Stimulated activated naive B cell treated with anti-CD40 and anti-IgM and Interleukin-4, amounts not matched to agents 10 μg/mL and 1 μg/mL and 100 μg/mL, for 72 hours (primary cell): ENCODE results near the gene VWA3B.
A peak's percentile ranks its signal among the peaks of the same experiment; 100 is the strongest.

Experiments
- ATAC-seq, 2 donors: fragments of 150-1000 bp; cut with Tn5 transposase; replicated peaks; 2 replicates each; pipeline ENCODE4 v1.10.0; 2021; ENCODE audit warnings: moderate library complexity in 1 of 2
- DNase-seq: peaks from one replicate; pipeline ENCODE4 v3.0.0; 2021
- H3K27ac Mint-ChIP-seq: one replicate; pipeline ENCODE4 v1.8.0; 2022; ENCODE audit warnings: mild to moderate bottlenecking, mixed read lengths
- H3K27me3 Mint-ChIP-seq, 2 donors: one replicate each; pipeline ENCODE4 v1.8.0; 2022; ENCODE audit warnings: mixed read lengths in 2 of 2
- H3K36me3 Mint-ChIP-seq, 2 donors: one replicate each; pipeline ENCODE4 v1.8.0; 2022; ENCODE audit warnings: mixed read lengths in 2 of 2, mild to moderate bottlenecking in 1 of 2
- H3K4me1 Mint-ChIP-seq, 2 donors: one replicate each; pipeline ENCODE4 v1.8.0; 2022; ENCODE audit warnings: mixed read lengths in 2 of 2, mild to moderate bottlenecking in 1 of 2
- H3K4me3 Mint-ChIP-seq, 2 donors: one replicate each; pipeline ENCODE4 v1.8.0; 2022; ENCODE audit warnings: mild to moderate bottlenecking in 2 of 2, mixed read lengths in 2 of 2, moderate library complexity in 1 of 2
- H3K9me3 Mint-ChIP-seq, 2 donors: one replicate each; pipeline ENCODE4 v1.8.0; 2022; ENCODE audit warnings: mixed read lengths in 2 of 2, mild to moderate bottlenecking in 1 of 2

The VWA3B gene

GRCh38 chr2:98187194-98187593 is 100.2 kb downstream of the VWA3B start:
- no peak overlapping the region for H3K27ac Mint-ChIP-seq
- DNase-seq (no peak), ATAC-seq (no peak)
- H3K4me3 Mint-ChIP-seq: no peak overlapping the region
- no peaks in the 10 kb centered on the region for H3K9me3 Mint-ChIP-seq
- H3K4me1 Mint-ChIP-seq: no peaks in the 10 kb centered on the region
- no peaks in the 10 kb centered on the region for H3K27me3 Mint-ChIP-seq
- H3K36me3 Mint-ChIP-seq: no peaks in the 10 kb centered on the region

GRCh38 chr2:98188351-98189046 is 101.5 kb downstream of the VWA3B start:
- Mint-ChIP-seq H3K36me3 (no peaks in the 10 kb centered on the region), H3K9me3 (no peaks in the 10 kb centered on the region), H3K27ac (no peak overlapping the region), H3K4me3 (no peak overlapping the region), H3K4me1 (no peaks in the 10 kb centered on the region), H3K27me3 (peaks cover 3 to 10% of the 10 kb centered on the region in 2 donors)
- ATAC-seq: peak in 1 of 2 donors; percentile 41
- no peak for DNase-seq

DNA sequence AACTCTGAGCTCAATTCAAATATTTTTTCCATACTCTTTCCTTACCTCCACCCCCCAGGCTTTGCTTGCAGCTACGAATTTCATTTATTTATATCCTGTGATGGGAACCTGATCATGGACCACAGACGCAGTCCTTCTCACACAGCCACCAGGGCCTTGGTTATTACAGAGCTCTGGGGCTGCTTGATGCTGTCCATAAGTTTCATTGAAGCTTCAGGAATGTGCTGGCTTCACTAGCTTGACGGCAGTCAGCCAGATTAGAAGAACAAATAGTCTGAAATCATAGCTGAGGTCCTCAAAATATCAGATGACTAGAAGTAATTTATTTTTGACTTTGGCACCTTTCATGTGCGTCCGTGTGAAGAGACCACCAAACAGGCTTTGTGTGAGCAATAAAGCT is 104.9 kb downstream of the VWA3B start:
- Mint-ChIP-seq H3K4me1 (no peaks in the 10 kb centered on the region), H3K4me3 (no peak overlapping the region), H3K27me3 (peaks cover 3 to 14% of the 10 kb centered on the region in 2 donors), H3K27ac (no peak overlapping the region), H3K9me3 (no peaks in the 10 kb centered on the region), H3K36me3 (no peaks in the 10 kb centered on the region)
- no peak for DNase-seq
- ATAC-seq: no peak

DNA sequence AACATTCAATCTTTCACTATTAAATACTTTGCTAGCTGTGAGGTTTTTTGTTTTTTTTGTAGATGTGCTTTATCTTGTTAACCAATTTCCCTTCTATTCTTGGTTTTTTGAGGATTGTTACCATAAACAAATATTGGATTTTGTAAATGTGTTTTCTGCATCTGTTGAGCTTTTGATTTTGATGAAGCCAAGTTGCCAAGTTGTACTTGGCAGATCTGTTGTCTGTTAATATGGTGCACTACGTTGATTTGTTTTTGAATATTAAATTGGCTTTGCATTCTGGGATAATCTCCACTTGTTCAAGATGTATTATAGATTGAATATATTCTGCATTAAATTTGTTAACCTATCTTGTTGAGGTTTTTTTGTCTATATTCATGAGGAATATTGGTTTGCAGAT is 114.6 kb downstream of the VWA3B start:
- DNase-seq (no peak), ATAC-seq (no peak)
- no peaks in the 10 kb centered on the region for H3K9me3 Mint-ChIP-seq
- H3K27me3 Mint-ChIP-seq: peaks cover 5 to 12% of the 10 kb centered on the region in 2 donors
- no peak overlapping the region for H3K27ac Mint-ChIP-seq
- H3K36me3 Mint-ChIP-seq: no peaks in the 10 kb centered on the region
- no peaks in the 10 kb centered on the region for H3K4me1 Mint-ChIP-seq
- no peak overlapping the region for H3K4me3 Mint-ChIP-seq

- DNase-seq (no peak), ATAC-seq (no peak)
- H3K36me3 Mint-ChIP-seq: no peaks in the 10 kb centered on the region
- no peaks in the 10 kb centered on the region for H3K4me1 Mint-ChIP-seq
- H3K4me3 Mint-ChIP-seq: no peak overlapping the region
- peaks cover 13 to 24% of the 10 kb centered on the region in 2 donors for H3K27me3 Mint-ChIP-seq
- H3K27ac Mint-ChIP-seq: no peak overlapping the region
- no peaks in the 10 kb centered on the region for H3K9me3 Mint-ChIP-seq
Observed at GRCh38 chr2:98205889-98206288, 118.9 kb downstream of the VWA3B start.

GRCh38 chr2:98212092-98213000 is 125.4 kb downstream of the VWA3B start:
- Mint-ChIP-seq H3K36me3 (no peaks in the 10 kb centered on the region), H3K4me3 (no peak overlapping the region), H3K4me1 (no peaks in the 10 kb centered on the region), H3K9me3 (no peaks in the 10 kb centered on the region), H3K27ac (no peak overlapping the region), H3K27me3 (peaks cover 29 to 61% of the 10 kb centered on the region in 2 donors)
- ATAC-seq (no peak), DNase-seq (no peak)

- peaks cover 6% of the 10 kb centered on the region in 2 donors for H3K36me3 Mint-ChIP-seq
- H3K9me3 Mint-ChIP-seq: peaks cover 7 to 15% of the 10 kb centered on the region in 2 donors
- no peak overlapping the region for H3K27ac Mint-ChIP-seq
- peaks cover 1% of the 10 kb centered on the region in 2 donors for H3K4me1 Mint-ChIP-seq
- no peak overlapping the region for H3K4me3 Mint-ChIP-seq
- peaks cover 36 to 57% of the 10 kb centered on the region in 2 donors for H3K27me3 Mint-ChIP-seq
- DNase-seq (no peak), ATAC-seq (no peak)
Observed at GRCh38 chr2:98216616-98217015, 129.6 kb downstream of the VWA3B start.

DNA sequence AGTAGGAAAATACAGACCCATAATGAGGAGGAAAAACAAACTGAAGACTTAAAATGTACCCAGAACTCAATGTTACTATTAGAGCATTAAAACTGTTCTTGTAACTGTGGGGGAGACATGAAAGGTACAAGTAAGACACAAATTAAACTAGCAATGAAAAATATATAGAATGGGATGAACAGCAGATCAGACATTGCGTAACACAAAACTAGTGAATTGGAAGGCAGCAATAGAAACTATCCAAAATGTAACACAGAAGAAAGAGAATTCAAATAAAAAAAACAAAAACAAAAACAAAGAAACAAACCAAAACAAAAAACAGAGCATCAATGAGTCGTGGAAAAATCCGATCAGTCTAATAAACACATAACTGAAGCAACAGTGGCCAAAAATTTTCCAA is 132.2 kb downstream of the VWA3B start:
- Mint-ChIP-seq H3K36me3 (peaks cover 6 to 8% of the 10 kb centered on the region in 2 donors), H3K9me3 (peaks cover 7 to 20% of the 10 kb centered on the region in 2 donors), H3K4me1 (peaks cover 3 to 7% of the 10 kb centered on the region in 2 donors), H3K27me3 (peaks cover 34 to 56% of the 10 kb centered on the region in 2 donors), H3K27ac (no peak overlapping the region), H3K4me3 (no peak overlapping the region)
- ATAC-seq: no peak
- no peak for DNase-seq

DNA sequence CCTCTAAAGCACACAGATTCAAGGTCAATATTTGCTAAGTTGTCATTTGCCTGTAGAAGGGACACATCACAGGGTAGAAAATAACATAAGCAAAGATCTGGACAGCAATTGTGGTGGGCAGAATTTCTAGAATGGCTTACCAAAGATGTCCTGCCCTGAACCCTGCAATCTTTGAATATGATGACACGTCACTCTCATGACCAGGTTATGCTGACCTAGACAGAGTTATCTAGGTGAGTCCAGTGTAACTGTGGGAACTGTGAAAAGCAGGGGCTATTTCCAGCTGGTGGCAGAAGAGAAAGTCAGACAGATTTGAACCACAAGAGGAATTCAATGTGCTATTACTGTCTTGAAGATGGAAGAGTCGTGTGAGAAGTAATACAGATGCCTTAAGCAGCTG is 147.0 kb downstream of the VWA3B start:
- no peaks in the 10 kb centered on the region for H3K9me3 Mint-ChIP-seq
- DNase-seq: no peak
- H3K4me1 Mint-ChIP-seq: no peaks in the 10 kb centered on the region
- H3K27me3 Mint-ChIP-seq: peaks cover 15 to 27% of the 10 kb centered on the region in 2 donors
- no peak for ATAC-seq
- no peak overlapping the region for H3K27ac Mint-ChIP-seq
- no peak overlapping the region for H3K4me3 Mint-ChIP-seq
- H3K36me3 Mint-ChIP-seq: no peaks in the 10 kb centered on the region

DNA sequence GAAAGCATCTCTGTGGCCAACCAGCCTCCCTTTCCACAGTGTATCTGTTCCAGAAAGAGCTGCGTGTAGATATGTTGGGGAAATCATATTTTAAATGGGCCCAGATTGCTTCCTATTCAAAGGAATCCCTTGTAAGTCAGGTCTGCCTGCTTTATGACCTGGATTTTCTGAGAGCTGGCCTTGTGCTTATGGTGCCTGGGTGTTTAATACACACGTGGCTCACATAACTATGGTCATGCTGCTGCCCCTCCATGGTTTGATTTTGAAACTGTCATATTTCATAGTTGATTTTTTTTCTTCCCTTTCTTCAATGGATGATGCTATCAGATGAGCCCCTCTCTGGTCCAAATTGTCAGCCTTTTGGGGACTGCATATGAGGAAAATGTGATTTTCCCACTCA is 147.8 kb downstream of the VWA3B start:
- Mint-ChIP-seq H3K27ac (no peak overlapping the region), H3K27me3 (peaks cover 15 to 27% of the 10 kb centered on the region in 2 donors), H3K9me3 (no peaks in the 10 kb centered on the region), H3K4me1 (no peaks in the 10 kb centered on the region), H3K4me3 (no peak overlapping the region), H3K36me3 (no peaks in the 10 kb centered on the region)
- ATAC-seq (no peak), DNase-seq (no peak)

DNA sequence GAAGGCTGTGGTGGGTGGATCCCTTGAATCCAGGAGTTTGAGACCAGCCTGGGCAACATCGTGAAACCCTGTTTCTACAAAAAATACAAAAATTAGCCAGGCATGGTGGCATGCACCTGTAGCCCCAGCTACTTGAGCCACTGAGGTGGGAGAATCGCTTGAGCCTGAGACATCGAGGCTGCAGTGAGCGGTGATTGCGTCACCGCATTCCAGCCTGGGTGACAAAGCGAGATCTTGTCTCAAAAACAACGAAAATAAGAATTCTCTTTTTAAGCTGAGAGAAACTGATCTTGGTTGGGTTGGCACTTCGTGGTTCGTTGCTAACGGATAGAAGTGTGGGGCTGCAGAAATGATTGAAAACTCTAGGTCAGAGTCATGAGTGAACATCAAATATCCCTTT is 150.0 kb downstream of the VWA3B start:
- peaks cover 0 to 1% of the 10 kb centered on the region in 2 donors for H3K4me1 Mint-ChIP-seq
- H3K4me3 Mint-ChIP-seq: no peak overlapping the region
- ATAC-seq: no peak
- H3K9me3 Mint-ChIP-seq: no peaks in the 10 kb centered on the region
- DNase-seq: no peak
- peaks cover 22 to 30% of the 10 kb centered on the region in 2 donors for H3K27me3 Mint-ChIP-seq
- no peak overlapping the region for H3K27ac Mint-ChIP-seq
- no peaks in the 10 kb centered on the region for H3K36me3 Mint-ChIP-seq

- ATAC-seq (no peak), DNase-seq (no peak)
- no peaks in the 10 kb centered on the region for H3K36me3 Mint-ChIP-seq
- no peak overlapping the region for H3K27ac Mint-ChIP-seq
- peaks cover 27 to 44% of the 10 kb centered on the region in 2 donors for H3K27me3 Mint-ChIP-seq
- peaks cover 0 to 1% of the 10 kb centered on the region in 2 donors for H3K4me1 Mint-ChIP-seq
- H3K9me3 Mint-ChIP-seq: no peaks in the 10 kb centered on the region
- no peak overlapping the region for H3K4me3 Mint-ChIP-seq
Observed at GRCh38 chr2:98240786-98241398, 153.9 kb downstream of the VWA3B start.

- peaks cover 0 to 1% of the 10 kb centered on the region in 2 donors for H3K4me1 Mint-ChIP-seq
- DNase-seq (no peak), ATAC-seq (no peak)
- no peaks in the 10 kb centered on the region for H3K36me3 Mint-ChIP-seq
- no peak overlapping the region for H3K27ac Mint-ChIP-seq
- peaks cover 27 to 40% of the 10 kb centered on the region in 2 donors for H3K27me3 Mint-ChIP-seq
- no peak overlapping the region for H3K4me3 Mint-ChIP-seq
- no peaks in the 10 kb centered on the region for H3K9me3 Mint-ChIP-seq
Observed at GRCh38 chr2:98241592-98241991, 154.6 kb downstream of the VWA3B start.

DNA sequence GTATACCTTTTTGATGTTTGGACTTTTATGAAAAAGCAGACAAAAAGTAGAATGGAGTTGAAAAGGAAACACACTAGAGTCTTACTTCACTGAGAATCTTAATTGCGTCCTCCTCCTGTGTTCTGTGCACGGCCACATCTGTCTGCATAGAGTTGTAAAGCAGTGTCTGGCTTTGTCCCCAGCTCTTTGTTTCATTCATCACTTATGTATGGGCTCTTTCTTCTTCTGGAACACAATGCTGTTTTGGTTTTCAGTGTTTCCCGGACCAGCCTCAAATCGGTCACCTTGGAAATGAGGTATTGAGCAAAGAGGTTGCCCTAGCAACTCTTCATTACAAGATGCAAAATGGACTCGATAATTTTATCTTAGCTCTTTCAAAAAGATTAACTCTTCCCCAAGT is 155.0 kb downstream of the VWA3B start:
- peaks cover 27 to 38% of the 10 kb centered on the region in 2 donors for H3K27me3 Mint-ChIP-seq
- peaks cover 0 to 1% of the 10 kb centered on the region in 2 donors for H3K4me1 Mint-ChIP-seq
- no peak overlapping the region for H3K4me3 Mint-ChIP-seq

More for the DNA sequence above, 155.0 kb downstream of the VWA3B start:
- no peak for DNase-seq
- ATAC-seq: no peak
- no peaks in the 10 kb centered on the region for H3K36me3 Mint-ChIP-seq
- no peak overlapping the region for H3K27ac Mint-ChIP-seq
- H3K9me3 Mint-ChIP-seq: no peaks in the 10 kb centered on the region
